Muscle of arm (tissue), 12 donors: ENCODE data around the gene DNM3. TPM values are rescaled to one million over a fixed set of nuclear protein-coding genes. Genes with fewer than 3 reads are reported as not detected.
A peak's percentile ranks its signal among the peaks of the same experiment; 100 is the strongest.

Source experiments
- DNase-seq: peaks from one replicate; pipeline ENCODE4 v3.0.0-alpha.2; 2013
- polyA plus RNA-seq, 12 donors: library from polyadenylated mRNA; unstranded; fragments of 120-200 nt; gene quantifications; one replicate each; pipeline ENCODE4 v1.2.1, GENCODE V29; 2013; ENCODE audit not compliant: insufficient read length in 12 of 12

Gene DNM3
- polyA plus RNA-seq, 12 donors = 2.6 to 6.3 (median 4.2) TPM; not detected in 1

- DNase-seq = no peak
Measured at GRCh38 chr1:172169836-172170235, 328.5 kb downstream of the DNM3 start.

GRCh38 chr1:172172352-172172831, 331.1 kb downstream of the DNM3 start:
- no peak for DNase-seq

DNA sequence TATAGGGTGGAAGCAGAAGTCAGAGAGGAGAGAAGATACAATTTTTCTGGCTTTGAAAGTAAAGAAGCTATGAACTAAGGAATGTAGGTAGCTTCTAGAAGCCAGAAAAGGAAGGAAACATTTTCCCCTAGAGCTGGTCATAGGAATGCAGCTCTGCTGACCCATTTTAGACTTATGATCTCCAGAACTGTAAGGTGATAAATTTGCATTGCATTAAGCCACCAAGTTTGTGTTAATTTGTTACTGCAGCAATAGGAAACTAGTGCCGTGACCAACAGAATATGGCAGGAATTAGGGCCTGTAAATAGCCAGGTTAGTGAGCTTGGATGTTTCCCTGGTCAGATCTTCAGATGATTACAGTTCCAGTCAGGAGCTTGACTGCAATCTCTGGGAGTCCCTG, 334.9 kb downstream of the DNM3 start:
- no peak for DNase-seq

GRCh38 chr1:172177849-172178248, 336.6 kb downstream of the DNM3 start:
- no peak for DNase-seq

DNA sequence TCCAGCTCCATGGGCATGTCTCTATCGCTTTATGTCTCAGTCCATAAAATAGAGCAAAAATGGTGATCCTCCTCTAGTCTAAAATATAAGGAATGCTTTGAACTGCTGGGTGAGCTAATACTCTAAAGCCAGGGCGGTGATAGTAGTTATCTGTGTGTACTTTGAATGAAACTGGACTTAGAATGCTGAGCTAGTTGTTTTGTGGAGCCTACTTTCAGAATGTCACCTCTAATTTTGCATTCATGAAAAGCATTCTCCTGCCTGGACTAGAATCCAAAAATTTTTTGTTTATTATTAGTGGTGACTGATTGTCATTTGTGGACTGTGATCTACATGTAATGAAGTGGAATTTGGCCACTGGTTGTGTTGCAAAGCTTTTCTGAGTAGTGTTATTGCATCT, 337.6 kb downstream of the DNM3 start:
- DNase-seq = no peak

- no peak for DNase-seq
Measured at GRCh38 chr1:172179918-172180317, 338.6 kb downstream of the DNM3 start.

DNA sequence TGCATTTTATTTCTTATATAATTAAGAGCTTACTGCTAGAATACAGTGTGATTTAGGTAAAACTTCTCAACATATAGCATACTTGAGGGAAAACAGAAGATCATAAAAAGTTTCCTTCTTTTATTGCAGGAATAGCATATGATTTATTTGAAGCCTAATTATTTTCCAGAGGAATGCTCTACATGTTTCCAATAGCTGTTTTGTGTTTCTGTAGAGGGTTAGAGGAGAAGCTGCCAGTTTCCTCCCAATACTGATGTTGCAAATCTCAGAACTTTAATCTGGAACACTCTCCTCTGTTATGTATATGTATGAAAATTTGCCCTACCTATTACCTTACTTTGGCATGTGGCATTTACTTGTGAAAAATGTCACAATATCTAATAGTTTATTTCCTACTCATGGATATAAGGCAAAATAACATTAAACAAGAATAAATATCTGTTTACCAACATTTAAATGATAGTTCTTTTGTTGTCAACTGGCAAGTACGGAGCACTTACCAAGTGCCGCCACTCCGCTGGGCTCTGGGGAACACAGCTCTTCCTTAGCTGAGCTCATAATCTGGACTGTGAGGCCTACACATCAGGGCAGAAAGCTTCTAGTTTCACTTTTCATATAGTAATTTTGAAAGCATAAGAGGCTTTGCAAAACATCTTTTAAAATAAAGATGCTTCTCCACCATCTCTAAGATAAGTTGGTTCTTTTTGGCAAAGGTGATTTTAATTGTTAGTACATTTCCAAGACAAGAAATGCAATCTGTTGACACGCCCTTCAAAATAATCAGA, 339.4 kb downstream of the DNM3 start:
- DNase-seq = peak; percentile 79

GRCh38 chr1:172184506-172185191, 343.4 kb downstream of the DNM3 start:
- DNase-seq = peak; percentile 62

DNA sequence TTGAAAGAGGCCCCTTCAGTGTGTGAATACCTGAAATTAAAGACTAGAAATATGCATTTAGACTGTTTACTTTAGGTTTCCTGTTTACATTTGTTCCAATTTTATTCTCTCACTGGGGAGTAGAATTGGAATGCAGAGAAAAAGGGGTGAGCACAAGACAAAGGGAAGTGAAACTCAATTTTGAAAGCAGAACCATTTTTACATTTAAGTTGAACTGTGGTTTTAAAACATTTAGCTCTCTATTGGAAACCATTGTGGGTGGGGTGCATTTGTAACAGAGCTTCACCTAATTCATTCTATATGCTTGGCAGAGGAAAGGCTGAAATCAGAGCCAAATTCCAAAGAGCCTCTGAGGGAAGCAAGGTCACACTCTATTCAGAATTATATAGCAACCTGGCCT, 343.9 kb downstream of the DNM3 start:
- DNase-seq = peak; percentile 86

GRCh38 chr1:172185996-172186395, 344.7 kb downstream of the DNM3 start:
- no peak for DNase-seq

DNA sequence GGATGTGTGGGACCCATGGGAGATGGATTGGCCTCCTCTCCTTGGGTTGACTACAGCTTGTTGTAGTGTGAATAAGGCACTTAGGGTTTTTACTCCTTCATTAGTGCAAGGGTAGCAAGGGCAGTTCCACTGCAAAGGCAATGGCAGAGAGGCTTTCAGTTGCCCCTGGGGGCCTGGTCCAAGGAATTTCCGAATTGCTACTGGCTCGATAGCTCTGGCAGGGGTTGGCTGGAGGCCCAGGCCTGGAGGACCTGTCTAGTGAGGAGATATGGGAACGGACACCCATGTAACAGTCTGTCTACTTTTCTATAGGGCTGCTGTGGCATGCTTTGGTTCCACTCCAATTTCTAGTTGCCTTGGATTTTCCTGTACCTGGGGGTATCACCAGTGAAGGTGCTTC, 360.3 kb downstream of the DNM3 start:
- DNase-seq = no peak

- DNase-seq = no peak
Measured at GRCh38 chr1:172203135-172203823, 362.0 kb downstream of the DNM3 start.

GRCh38 chr1:172203902-172204301, 362.6 kb downstream of the DNM3 start:
- no peak for DNase-seq

- no peak for DNase-seq
Measured at GRCh38 chr1:172206256-172206655, 365.0 kb downstream of the DNM3 start.

DNA sequence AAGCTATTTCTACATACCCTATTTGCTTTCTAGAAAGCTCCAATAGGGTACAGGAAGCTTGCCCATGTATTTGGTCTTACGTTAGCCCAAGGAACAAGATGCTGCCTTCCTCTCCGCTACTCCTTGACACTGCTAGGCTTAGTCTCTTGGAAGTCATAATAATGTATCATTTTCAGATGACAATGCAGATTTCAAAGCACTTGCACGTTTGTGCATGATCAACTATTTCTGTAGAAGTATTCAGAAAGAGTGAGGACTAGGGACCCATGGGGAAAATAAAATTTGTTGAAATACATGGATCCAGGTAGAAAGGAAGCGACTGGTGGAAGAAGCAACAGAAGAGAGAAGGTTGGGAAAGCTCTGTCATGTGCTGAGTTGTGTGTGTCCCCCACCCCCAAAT, 367.3 kb downstream of the DNM3 start:
- DNase-seq = no peak

- DNase-seq = peak; percentile 79
Measured at GRCh38 chr1:172211221-172211620, 369.9 kb downstream of the DNM3 start.

- DNase-seq = peak; percentile 42
Measured at GRCh38 chr1:172212124-172212523, 370.8 kb downstream of the DNM3 start.

- DNase-seq = no peak
Measured at GRCh38 chr1:172215006-172215405, 373.7 kb downstream of the DNM3 start.

DNA sequence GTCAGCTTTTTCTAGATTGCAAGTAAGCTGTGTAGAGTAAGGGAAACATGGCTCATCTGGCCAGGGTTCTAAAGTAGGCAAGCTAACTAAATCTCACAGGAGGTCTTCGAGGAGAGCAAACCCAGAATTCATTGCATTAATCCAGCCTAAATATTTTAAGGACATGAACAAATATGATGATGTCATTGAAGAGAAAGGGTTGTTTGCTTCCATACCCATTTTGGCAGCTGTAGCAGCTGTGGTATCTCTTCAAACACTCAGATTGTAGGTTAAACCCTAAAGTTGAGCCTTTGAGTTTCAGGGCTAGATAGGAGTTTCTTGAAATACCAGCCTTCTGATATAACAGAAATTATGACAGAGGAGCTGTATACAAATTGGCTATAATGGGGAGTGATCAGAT, 378.7 kb downstream of the DNM3 start:
- DNase-seq = no peak

- no peak for DNase-seq
Measured at GRCh38 chr1:172220376-172220775, 379.1 kb downstream of the DNM3 start.

- DNase-seq = no peak
Measured at GRCh38 chr1:172221436-172221835, 380.1 kb downstream of the DNM3 start.

DNA sequence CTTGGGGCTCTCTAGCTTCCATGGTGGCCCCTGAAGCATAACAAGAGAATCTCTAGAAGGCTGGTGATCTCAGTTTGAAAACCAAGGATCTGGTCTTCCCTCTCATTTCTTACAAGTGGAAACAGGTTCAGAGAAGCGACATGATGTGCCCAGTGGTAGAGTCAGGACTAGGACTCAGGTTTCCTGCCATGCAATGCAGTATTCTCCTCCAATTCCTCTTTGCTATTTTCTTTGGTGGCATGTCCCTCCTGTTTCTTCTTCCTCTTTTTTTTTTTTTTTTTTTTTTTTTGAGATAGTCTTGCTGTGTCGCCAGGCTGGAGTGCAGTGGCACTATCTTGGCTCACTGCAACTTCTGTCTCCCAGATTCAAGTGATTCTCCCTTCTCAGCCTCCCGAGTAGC, 383.6 kb downstream of the DNM3 start:
- no peak for DNase-seq

DNA sequence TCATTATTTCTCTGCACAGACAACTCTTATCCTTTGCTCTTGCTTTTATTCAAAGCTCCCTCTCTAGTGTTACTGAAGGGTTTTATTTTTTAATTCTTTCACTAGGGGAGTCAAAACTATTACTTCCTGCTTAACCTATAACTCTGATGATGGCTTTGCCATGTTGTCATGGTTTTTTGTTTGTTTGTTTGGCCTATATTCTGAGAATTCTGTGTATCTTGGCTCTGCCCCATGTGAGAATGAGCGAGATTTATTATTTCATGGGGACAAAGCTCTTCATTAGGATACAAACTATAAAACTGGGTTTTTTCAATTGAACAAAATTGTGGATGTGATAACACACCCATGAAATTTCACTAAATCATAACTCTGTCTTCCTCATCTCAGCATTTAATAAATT, 388.6 kb downstream of the DNM3 start:
- DNase-seq = no peak
